Measurements from ENCODE around the gene NPHP1. TPM values are rescaled to one million over a fixed set of nuclear protein-coding genes. Genes with fewer than 3 reads are reported as not detected.
"Not testable (repeated sequence)": the region's sequence is repeated elsewhere in the genome, so short reads cannot be mapped to it uniquely, and the experiment has no call there.

Gene NPHP1
- total and polyA plus RNA-seq, 2 donors (not counting 1 experiment from before 2014, with no cell fraction given), result 2.4 TPM

DNA sequence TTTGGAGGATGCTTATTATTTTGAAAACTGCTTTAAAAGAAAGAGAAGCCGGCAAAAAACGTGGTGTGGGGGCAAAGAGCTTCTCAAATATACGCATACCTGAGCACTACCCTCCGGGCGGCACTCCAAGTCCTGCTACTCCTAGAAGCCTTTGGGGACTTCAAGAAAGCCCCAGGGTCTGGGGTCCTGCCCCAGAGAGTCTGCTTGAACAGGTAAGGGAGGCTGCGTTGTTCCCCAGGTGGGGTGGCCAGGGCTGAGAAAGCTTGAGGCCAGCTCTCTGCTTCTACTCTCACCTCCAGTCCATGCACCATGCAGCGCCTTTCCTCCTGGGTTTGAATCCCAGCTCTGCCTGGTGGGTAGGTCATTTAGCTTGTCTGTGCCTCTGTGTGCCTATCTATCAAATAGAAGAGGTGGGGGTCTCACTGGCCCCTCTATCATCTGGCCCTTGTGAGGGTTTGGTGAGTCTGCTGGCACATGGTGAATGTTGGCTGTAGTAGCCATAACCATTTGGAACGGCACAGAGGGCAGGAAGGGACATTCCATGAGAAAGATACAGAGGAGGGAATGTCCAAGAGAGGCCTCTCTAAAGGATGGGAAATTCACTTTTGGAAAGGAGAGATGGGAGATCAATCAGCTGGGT lies 108.7 kb downstream of the NPHP1 start:
- Mint-ChIP-seq H3K9me3 (ENCODE audit: insufficient read depth) (peaks cover 2% of the 10 kb centered on the region), H3K4me3 (no peak overlapping the region), H3K27ac (no peak overlapping the region), H3K27me3 (peaks cover 4% of the 10 kb centered on the region), H3K4me1 (no peaks in the 10 kb centered on the region)
- no peak overlapping the region for H2AFZ ChIP-seq (ENCODE audit: insufficient read depth, low read depth, low read length, poor library complexity, severe bottlenecking)
- POLR2A ChIA-PET, result no interaction called here
- no peak overlapping the region for H3K9ac ChIP-seq (ENCODE audit: low read length)
- no peak overlapping the region for H3K4me2 ChIP-seq (replicated peaks; ENCODE audit: low read depth, low read length, poor library complexity, severe bottlenecking)
- no peak for TF ChIP-seq EZH2 (IDR thresholded peaks at IDR 0.05; ENCODE audit: borderline replicate concordance, insufficient read depth, low read depth, low read length, poor library complexity, severe bottlenecking)
- TF ChIP-seq, protein P1, sequence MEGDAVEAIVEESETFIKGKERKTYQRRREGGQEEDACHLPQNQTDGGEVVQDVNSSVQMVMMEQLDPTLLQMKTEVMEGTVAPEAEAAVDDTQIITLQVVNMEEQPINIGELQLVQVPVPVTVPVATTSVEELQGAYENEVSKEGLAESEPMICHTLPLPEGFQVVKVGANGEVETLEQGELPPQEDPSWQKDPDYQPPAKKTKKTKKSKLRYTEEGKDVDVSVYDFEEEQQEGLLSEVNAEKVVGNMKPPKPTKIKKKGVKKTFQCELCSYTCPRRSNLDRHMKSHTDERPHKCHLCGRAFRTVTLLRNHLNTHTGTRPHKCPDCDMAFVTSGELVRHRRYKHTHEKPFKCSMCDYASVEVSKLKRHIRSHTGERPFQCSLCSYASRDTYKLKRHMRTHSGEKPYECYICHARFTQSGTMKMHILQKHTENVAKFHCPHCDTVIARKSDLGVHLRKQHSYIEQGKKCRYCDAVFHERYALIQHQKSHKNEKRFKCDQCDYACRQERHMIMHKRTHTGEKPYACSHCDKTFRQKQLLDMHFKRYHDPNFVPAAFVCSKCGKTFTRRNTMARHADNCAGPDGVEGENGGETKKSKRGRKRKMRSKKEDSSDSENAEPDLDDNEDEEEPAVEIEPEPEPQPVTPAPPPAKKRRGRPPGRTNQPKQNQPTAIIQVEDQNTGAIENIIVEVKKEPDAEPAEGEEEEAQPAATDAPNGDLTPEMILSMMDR (IDR thresholded peaks at IDR 0.05), result no peak
- no peak for ATAC-seq (ENCODE audit: low read depth)
- no peaks in the 10 kb centered on the region for H3K27me3 ChIP-seq (replicated peaks in 1 of 4; ENCODE audit: control extremely low read depth in 1 of 4, control insufficient read depth in 3 of 4, insufficient read depth in 4 of 4, low read length in 3 of 4)
- peaks cover 0 to 3% (median 0%) of the 10 kb centered on the region in 3 donors for H3K9me3 ChIP-seq (ENCODE audit: control extremely low read depth in 1 of 3, control insufficient read depth in 2 of 3, insufficient read depth in 1 of 3, low read length in 2 of 3)
- H4K20me1 ChIP-seq (ENCODE audit: control insufficient read depth, insufficient read depth, low read length, poor library complexity, severe bottlenecking), result no peaks in the 10 kb centered on the region
- H3K4me3 ChIP-seq (ENCODE audit: control extremely low read depth in 1 of 5, extremely low read depth in 1 of 5, insufficient read depth in 1 of 5, low read depth in 2 of 5, low read length in 4 of 5), result no peak overlapping the region
- no peaks in the 10 kb centered on the region for H3K36me3 ChIP-seq (replicated peaks in 1 of 2; ENCODE audit: control extremely low read depth in 1 of 2, control insufficient read depth in 1 of 2, extremely low read depth in 1 of 2, insufficient read depth in 2 of 2, low read length in 1 of 2)
- intact Hi-C loops (cut with micrococcal nuclease), result no loop called here
- CTCF ChIA-PET, result no interaction called here
- H3K4me1 ChIP-seq (ENCODE audit: control insufficient read depth in 2 of 2, insufficient read depth in 2 of 2, low read length in 2 of 2), result no peaks in the 10 kb centered on the region
- H3K27ac ChIP-seq (ENCODE audit: low read length in 2 of 2), result no peak overlapping the region
- WGBS (ENCODE audit: insufficient coverage), result 100% methylated on average over 5 of the region's 8 CpGs
- DNase-seq, result no peak
- H3K79me2 ChIP-seq (ENCODE audit: control insufficient read depth, insufficient read depth, low read length), result no peaks in the 10 kb centered on the region

DNA sequence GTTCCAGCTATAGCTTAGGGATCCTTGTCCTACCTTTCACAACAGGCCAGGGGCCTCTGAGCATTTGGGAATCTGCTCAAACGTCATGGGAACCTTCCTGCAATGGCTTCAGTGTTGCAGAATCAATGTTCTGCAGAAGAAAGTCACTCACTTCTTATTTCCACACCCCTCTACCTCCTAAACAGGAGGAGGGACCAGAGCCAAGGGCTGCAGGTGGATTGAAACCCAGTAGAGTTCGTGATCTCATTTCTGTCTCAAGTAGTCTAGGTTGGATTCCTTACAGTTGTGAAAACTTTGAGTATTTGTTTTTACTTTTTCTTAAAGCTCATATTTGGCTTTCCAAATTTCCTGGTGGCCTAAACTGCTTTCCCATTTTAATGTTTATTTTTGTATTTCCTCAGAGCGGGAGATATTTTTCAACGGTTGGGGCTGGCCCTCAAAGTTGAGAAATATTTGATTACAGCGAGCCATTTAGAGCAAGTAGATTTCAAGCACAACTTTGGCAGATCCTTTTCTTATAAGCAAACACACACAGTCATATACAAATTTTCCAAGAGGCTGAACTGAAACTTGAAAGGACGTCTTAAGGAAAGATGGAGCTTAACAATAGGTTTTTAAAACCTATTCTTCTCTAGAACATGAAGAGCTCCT lies 109.8 kb downstream of the NPHP1 start:
- ATAC-seq (ENCODE audit: low read depth); H2AFZ ChIP-seq (ENCODE audit: insufficient read depth, low read depth, low read length, poor library complexity, severe bottlenecking); H4K20me1 ChIP-seq (ENCODE audit: control insufficient read depth, insufficient read depth, low read length, poor library complexity, severe bottlenecking); intact Hi-C loops (cut with micrococcal nuclease); H3K27me3 ChIP-seq (replicated peaks in 1 of 4; ENCODE audit: control extremely low read depth in 1 of 4, control insufficient read depth in 3 of 4, insufficient read depth in 4 of 4, low read length in 3 of 4); H3K4me3 ChIP-seq (ENCODE audit: control extremely low read depth in 1 of 5, extremely low read depth in 1 of 5, insufficient read depth in 1 of 5, low read depth in 2 of 5, low read length in 4 of 5); H3K4me3 Mint-ChIP-seq; H3K27ac Mint-ChIP-seq; H3K9ac ChIP-seq (ENCODE audit: low read length); H3K9me3 ChIP-seq (ENCODE audit: control extremely low read depth in 1 of 3, control insufficient read depth in 2 of 3, insufficient read depth in 1 of 3, low read length in 2 of 3); POLR2A ChIA-PET; H3K4me2 ChIP-seq (replicated peaks; ENCODE audit: low read depth, low read length, poor library complexity, severe bottlenecking); H3K27ac ChIP-seq (ENCODE audit: low read length in 2 of 2); H3K36me3 ChIP-seq (replicated peaks in 1 of 2; ENCODE audit: control extremely low read depth in 1 of 2, control insufficient read depth in 1 of 2, extremely low read depth in 1 of 2, insufficient read depth in 2 of 2, low read length in 1 of 2); DNase-seq; H3K79me2 ChIP-seq (ENCODE audit: control insufficient read depth, insufficient read depth, low read length); H3K9me3 Mint-ChIP-seq (ENCODE audit: insufficient read depth); H3K27me3 Mint-ChIP-seq; H3K4me1 ChIP-seq (ENCODE audit: control insufficient read depth in 2 of 2, insufficient read depth in 2 of 2, low read length in 2 of 2); CTCF ChIA-PET; H3K4me1 Mint-ChIP-seq: not testable (repeated sequence)
- WGBS (ENCODE audit: insufficient coverage), result 76% methylated on average over 3 of the region's 6 CpGs

DNA sequence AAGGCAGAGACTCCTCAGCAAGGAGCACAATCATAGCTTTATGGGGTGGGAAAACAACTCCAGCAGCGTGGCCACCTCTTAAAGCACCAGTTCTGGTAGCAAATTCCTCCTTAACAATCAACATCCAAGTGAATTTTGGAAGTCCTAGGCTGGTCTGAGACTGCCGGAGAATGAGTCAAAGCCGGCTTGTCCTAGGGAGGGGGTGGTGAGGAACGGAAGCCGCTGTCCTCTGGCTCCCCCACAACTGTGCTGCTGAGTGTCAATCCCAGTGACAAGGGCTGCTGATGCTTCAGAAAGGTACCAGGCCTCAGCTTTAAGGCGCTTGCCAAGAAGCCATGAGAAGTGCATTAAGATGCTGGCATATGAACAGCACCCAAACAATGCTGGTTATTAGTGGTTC lies 110.9 kb downstream of the NPHP1 start:
- H3K27ac Mint-ChIP-seq; H3K79me2 ChIP-seq (ENCODE audit: control insufficient read depth, insufficient read depth, low read length); H4K20me1 ChIP-seq (ENCODE audit: control insufficient read depth, insufficient read depth, low read length, poor library complexity, severe bottlenecking); ATAC-seq (ENCODE audit: low read depth); DNase-seq; H3K4me1 Mint-ChIP-seq; H3K4me1 ChIP-seq (ENCODE audit: control insufficient read depth in 2 of 2, insufficient read depth in 2 of 2, low read length in 2 of 2); H3K27me3 ChIP-seq (replicated peaks in 1 of 4; ENCODE audit: control extremely low read depth in 1 of 4, control insufficient read depth in 3 of 4, insufficient read depth in 4 of 4, low read length in 3 of 4); H3K27me3 Mint-ChIP-seq; CTCF ChIA-PET; H3K36me3 ChIP-seq (replicated peaks in 1 of 2; ENCODE audit: control extremely low read depth in 1 of 2, control insufficient read depth in 1 of 2, extremely low read depth in 1 of 2, insufficient read depth in 2 of 2, low read length in 1 of 2); H3K9ac ChIP-seq (ENCODE audit: low read length); H3K9me3 ChIP-seq (ENCODE audit: control extremely low read depth in 1 of 3, control insufficient read depth in 2 of 3, insufficient read depth in 1 of 3, low read length in 2 of 3); H2AFZ ChIP-seq (ENCODE audit: insufficient read depth, low read depth, low read length, poor library complexity, severe bottlenecking); H3K4me2 ChIP-seq (replicated peaks; ENCODE audit: low read depth, low read length, poor library complexity, severe bottlenecking); H3K9me3 Mint-ChIP-seq (ENCODE audit: insufficient read depth); intact Hi-C loops (cut with micrococcal nuclease); H3K4me3 ChIP-seq (ENCODE audit: control extremely low read depth in 1 of 5, extremely low read depth in 1 of 5, insufficient read depth in 1 of 5, low read depth in 2 of 5, low read length in 4 of 5); POLR2A ChIA-PET; H3K27ac ChIP-seq (ENCODE audit: low read length in 2 of 2); H3K4me3 Mint-ChIP-seq: not testable (repeated sequence)
- no CpG with 5 or more reads among the region's 6 CpGs for WGBS (ENCODE audit: insufficient coverage)
